Bronchial epithelial cell (primary cell): Measurements from ENCODE around the gene CDK11B. TPM values are rescaled to one million over a fixed set of nuclear protein-coding genes. Genes with fewer than 3 reads are reported as not detected.

ENCODE experiments used
- DNase-seq: peaks from one replicate; pipeline ENCODE4 v3.0.0-alpha.2; 2010; ENCODE audit warnings: low read depth
- FAIRE-seq: peaks from 2 replicates; lab custom pipeline; 2011; peaks lifted over from hg19 to GRCh38; lab: Jason Lieb, UNC
- H3K27me3 ChIP-seq: 2 replicates; pipeline ENCODE4 v1.5.1; 2011; ENCODE audit warnings: low read length; ENCODE audit not compliant: control insufficient read depth, insufficient read depth
- H3K36me3 ChIP-seq: 2 replicates; pipeline ENCODE4 v1.5.1; 2011; ENCODE audit warnings: low read length; ENCODE audit not compliant: control insufficient read depth, insufficient read depth
- H3K4me3 ChIP-seq: 2 replicates; pipeline ENCODE4 v1.5.1; 2011; ENCODE audit warnings: mild to moderate bottlenecking, low read depth, low read length, control low read depth
- CTCF ChIP-seq: IDR thresholded peaks from 2 replicates; pipeline ENCODE4 v1.5.1; 2011; ENCODE audit warnings: mild to moderate bottlenecking, moderate library complexity, low read length, control low read depth, inconsistent platforms; ENCODE audit not compliant: insufficient read depth, severe bottlenecking
- total RNA-seq: library from RNA; depleted of rRNA; stranded (reverse); fragments of >200 nt; gene quantifications from 2 replicates; pipeline ENCODE4 v1.2.1, GENCODE V29; 2014

The CDK11B gene
- total RNA-seq, 1 donor from 2014 or later = 5.0 TPM

- no peak for FAIRE-seq
- no peak overlapping the region for H3K4me3 ChIP-seq
- H3K36me3 ChIP-seq = peaks cover 1% of the 10 kb centered on the region
- DNase-seq = no peak
- peaks cover 4% of the 10 kb centered on the region for H3K27me3 ChIP-seq
- TF ChIP-seq CTCF = no peak
Measured at GRCh38 chr1:1626207-1627141, 32.3 kb downstream of the CDK11B start.

- Histone ChIP-seq H3K36me3 (peaks cover 1% of the 10 kb centered on the region), H3K27me3 (no peaks in the 10 kb centered on the region), H3K4me3 (no peak overlapping the region)
- FAIRE-seq = no peak
- DNase-seq = no peak
- TF ChIP-seq CTCF = no peak
Measured at GRCh38 chr1:1625824-1626206, 33.0 kb downstream of the CDK11B start.

GRCh38 chr1:1625404-1625775 lies 33.4 kb downstream of the CDK11B start:
- Histone ChIP-seq H3K27me3 (no peaks in the 10 kb centered on the region), H3K36me3 (peaks cover 1% of the 10 kb centered on the region), H3K4me3 (no peak overlapping the region)
- DNase-seq (no peak), FAIRE-seq (no peak)
- no peak for TF ChIP-seq CTCF

GRCh38 chr1:1624443-1625403 lies 34.1 kb downstream of the CDK11B start:
- no peak for TF ChIP-seq CTCF
- DNase-seq (no peak), FAIRE-seq (no peak)
- H3K36me3 ChIP-seq = peaks cover 1% of the 10 kb centered on the region
- no peaks in the 10 kb centered on the region for H3K27me3 ChIP-seq
- H3K4me3 ChIP-seq = no peak overlapping the region

- H3K27me3 ChIP-seq = no peaks in the 10 kb centered on the region
- H3K36me3 ChIP-seq = peaks cover 1% of the 10 kb centered on the region
- DNase-seq (no peak), FAIRE-seq (no peak)
- TF ChIP-seq CTCF = no peak
- no peak overlapping the region for H3K4me3 ChIP-seq
Measured at GRCh38 chr1:1623631-1624442, 35.0 kb downstream of the CDK11B start.
